HL-60 (cell line): ENCODE data around the gene TGFA.

Experiments
- DNase-seq, 2 experiments: peaks; one replicate each; pipeline ENCODE4 v3.0.0-alpha.2; 2010 to 2020; ENCODE audit warnings: low read depth in 1 of 2, low spot score in 1 of 2
- H3K27ac ChIP-seq: fragments of 250-450 bp; sonication (Bioruptor Pico); replicated peaks from 2 replicates; pipeline ENCODE4 v1.5.1; 2020; ENCODE audit warnings: mild to moderate bottlenecking, moderate library complexity
- H3K27me3 ChIP-seq: fragments of 250-450 bp; sonication (Bioruptor Pico); 2 replicates; pipeline ENCODE4 v1.5.1; 2021; ENCODE audit warnings: mild to moderate bottlenecking, moderate library complexity; ENCODE audit not compliant: insufficient read depth, poor library complexity, severe bottlenecking
- H3K4me3 ChIP-seq: replicated peaks from 2 replicates; pipeline ENCODE4 v1.5.1; 2011; ENCODE audit warnings: mild to moderate bottlenecking, control low read depth, low read length; ENCODE audit not compliant: insufficient read depth
- CTCF ChIP-seq: IDR thresholded peaks from one replicate; pipeline ENCODE4 v1.5.1; 2011; ENCODE audit warnings: low read length, control low read depth, inconsistent platforms; ENCODE audit not compliant: insufficient read depth
- GABPA ChIP-seq: IDR thresholded peaks from 2 replicates; pipeline ENCODE4 v1.6.1; 2012; ENCODE audit warnings: low read depth
- POLR2AphosphoS5 ChIP-seq: IDR thresholded peaks from 2 replicates; pipeline ENCODE4 v1.6.1; 2012; ENCODE audit warnings: low read depth
- REST ChIP-seq: IDR thresholded peaks from 2 replicates; pipeline ENCODE4 v1.6.1; 2012; ENCODE audit warnings: low read depth; ENCODE audit not compliant: insufficient replicate concordance
- SPI1 ChIP-seq: IDR thresholded peaks from 2 replicates; pipeline ENCODE4 v1.6.1; 2012; ENCODE audit warnings: low read depth, mild to moderate bottlenecking, borderline replicate concordance

TGFA gene

GRCh38 chr2:70580352-70580751 lies 26.7 kb upstream of the TGFA start:
- TF ChIP-seq SPI1 = peak; percentile 80
- no peak for TF ChIP-seq REST
- Histone ChIP-seq H3K27ac (no peak overlapping the region), H3K27me3 (no peaks in the 10 kb centered on the region)

GRCh38 chr2:70574618-70575017 lies 21.0 kb upstream of the TGFA start:
- TF ChIP-seq GABPA = no peak
- TF ChIP-seq CTCF = no peak
- Histone ChIP-seq H3K4me3 (no peak overlapping the region), H3K27me3 (no peaks in the 10 kb centered on the region), H3K27ac (no peak overlapping the region)
- DNase-seq = no peak

More at GRCh38 chr2:70580352-70580751, 26.7 kb upstream of the TGFA start:
- DNase-seq = peak in 1 of 2 experiments; percentile 8
- no peak overlapping the region for H3K4me3 ChIP-seq

GRCh38 chr2:70574109-70574508 lies 20.5 kb upstream of the TGFA start:
- TF ChIP-seq REST (no peak), CTCF (no peak), POLR2AphosphoS5 (no peak), GABPA (no peak)
- no peak for DNase-seq

GRCh38 chr2:70570041-70570661 lies 16.5 kb upstream of the TGFA start:
- no peak for TF ChIP-seq GABPA
- Histone ChIP-seq H3K4me3 (no peak overlapping the region), H3K27me3 (no peaks in the 10 kb centered on the region), H3K27ac (no peak overlapping the region)
- no peak for DNase-seq

More at GRCh38 chr2:70574109-70574508, 20.5 kb upstream of the TGFA start:
- no peaks in the 10 kb centered on the region for H3K27me3 ChIP-seq
- no peak overlapping the region for H3K4me3 ChIP-seq
- H3K27ac ChIP-seq = no peak overlapping the region

- H3K4me3 ChIP-seq = no peak overlapping the region
- TF ChIP-seq REST (no peak), POLR2AphosphoS5 (no peak)
- no peak for DNase-seq
- H3K27ac ChIP-seq = no peak overlapping the region
- H3K27me3 ChIP-seq = no peaks in the 10 kb centered on the region
Measured at GRCh38 chr2:70569559-70569958, 15.9 kb upstream of the TGFA start.
